Measurements from ENCODE around the gene CENPN.

- TF ChIP-seq CTCF (IDR thresholded peaks at IDR 0.05; ENCODE audit: low read length) (no peak), EZH2 (optimal IDR thresholded peaks at IDR 0.05; ENCODE audit: low read depth, low read length) (no peak)
Measured at GRCh38 chr16:80990978-80991377, 16.0 kb upstream of the CENPN start.
